Tibial nerve (tissue), 4 donors: Measurements from ENCODE around the gene GRIN2A. TPM values are rescaled to one million over a fixed set of nuclear protein-coding genes. Genes with fewer than 3 reads are reported as not detected.

ENCODE experiments used
- DNase-seq, 2 donors: peaks; one replicate each; pipeline ENCODE4 v3.0.0-alpha.2; 2019; ENCODE audit warnings: low spot score in 2 of 2
- H3K27ac ChIP-seq, 4 donors: fragments of 200-600 bp; sonication (generic) in 3 of 4; one replicate each; pipeline ENCODE4 v1.5.1; 2017 to 2019; ENCODE audit warnings: mild to moderate bottlenecking in 1 of 4
- H3K27me3 ChIP-seq, 2 donors: fragments of 200-600 bp; sonication (generic) in 1 of 2; one replicate each; pipeline versions ENCODE4 v1.5.1 to v1.6.0; 2017 to 2019
- H3K36me3 ChIP-seq, 3 donors: fragments of 200-600 bp; sonication (generic); one replicate each; pipeline ENCODE4 v1.5.1; 2018 to 2019
- H3K4me1 ChIP-seq, 4 donors: fragments of 200-600 bp; sonication (generic) in 3 of 4; one replicate each; pipeline ENCODE4 v1.5.1; 2017 to 2019
- H3K4me3 ChIP-seq, 4 donors: fragments of 200-600 bp; sonication (generic) in 3 of 4; one replicate each; pipeline ENCODE4 v1.5.1; 2017 to 2019; ENCODE audit warnings: mild to moderate bottlenecking in 1 of 4, moderate library complexity in 1 of 4
- H3K9me3 ChIP-seq, 4 donors: fragments of 200-600 bp; sonication (generic) in 3 of 4; one replicate each; pipeline ENCODE4 v1.5.1; 2017 to 2019
- CTCF ChIP-seq, 5 experiments: fragments of 200-600 bp in 3 of 5; fragments of 450-650 bp in 2 of 5; sonication (generic) in 3 of 5; IDR thresholded peaks; one replicate each; pipeline ENCODE4 v1.5.1; 2016 to 2019; ENCODE audit warnings: antibody characterized with exemption in 5 of 5, mild to moderate bottlenecking in 3 of 5, moderate library complexity in 2 of 5
- EP300 ChIP-seq, 2 donors: sonication (generic); formaldehyde crosslinking; IDR thresholded peaks; one replicate each; pipeline ENCODE4 v1.6.1; 2017; ENCODE audit warnings: antibody characterized with exemption in 2 of 2, mild to moderate bottlenecking in 1 of 2
- POLR2A ChIP-seq, 2 donors: fragments of 450-650 bp; IDR thresholded peaks; one replicate each; pipeline ENCODE4 v1.6.1; 2017; ENCODE audit warnings: antibody characterized with exemption in 2 of 2, mild to moderate bottlenecking in 2 of 2, moderate library complexity in 2 of 2
- WGBS, 2 donors: methylation state at CpG; one replicate each; pipeline ENCODE4 v1.1.5; 2018; 5-methylcytosine and 5-hydroxymethylcytosine counted together
- total RNA-seq, 4 donors: library from RNA; depleted of rRNA; stranded (reverse); fragments of >200 nt; gene quantifications; one replicate each; pipeline ENCODE4 v1.1.0, GENCODE V29; 2016

The GRIN2A gene
- total RNA-seq, 4 donors from 2014 or later, result under 0.01 to 0.44 (median 0.39) TPM; not detected in 1

- DNase-seq, result no peak
- no peaks in the 10 kb centered on the region for H3K27me3 ChIP-seq
- TF ChIP-seq CTCF (IDR thresholded peaks at IDR 0.05), result no peak
- no peaks in the 10 kb centered on the region for H3K9me3 ChIP-seq
- 92 to 94% methylated on average over 23 to 25 of the region's 26 CpGs for WGBS, 2 donors
- no peaks in the 10 kb centered on the region for H3K4me1 ChIP-seq
- no peaks in the 10 kb centered on the region for H3K36me3 ChIP-seq
- H3K27ac ChIP-seq, result no peak overlapping the region
- H3K4me3 ChIP-seq, result no peak overlapping the region
Measured at GRCh38 chr16:10111156-10111761, 71.0 kb downstream of the GRIN2A start.

GRCh38 chr16:10110552-10110951 lies 71.7 kb downstream of the GRIN2A start:
- H3K36me3 ChIP-seq, result no peaks in the 10 kb centered on the region
- TF ChIP-seq CTCF (IDR thresholded peaks at IDR 0.05) (no peak), EP300 (IDR thresholded peaks at IDR 0.05) (no peak), POLR2A (IDR thresholded peaks at IDR 0.05) (no peak)
- no peak overlapping the region for H3K4me3 ChIP-seq
- no peaks in the 10 kb centered on the region for H3K9me3 ChIP-seq
- no peaks in the 10 kb centered on the region for H3K4me1 ChIP-seq
- DNase-seq, result no peak
- 46 to 52% methylated on average over 4 of the region's 4 CpGs for WGBS, 2 donors
- no peaks in the 10 kb centered on the region for H3K27me3 ChIP-seq
- no peak overlapping the region for H3K27ac ChIP-seq

- no peak for TF ChIP-seq EP300 (IDR thresholded peaks at IDR 0.05)
- TF ChIP-seq POLR2A (IDR thresholded peaks at IDR 0.05), result no peak
- no peak for TF ChIP-seq CTCF (IDR thresholded peaks at IDR 0.05)
- H3K27ac ChIP-seq, result no peak overlapping the region
- WGBS, 2 donors, result 89 to 95% methylated on average over 1 of the region's 1 CpG
- H3K9me3 ChIP-seq, result no peaks in the 10 kb centered on the region
- H3K36me3 ChIP-seq, result no peaks in the 10 kb centered on the region
- no peak for DNase-seq
- H3K4me1 ChIP-seq, result no peaks in the 10 kb centered on the region
- H3K27me3 ChIP-seq, result no peaks in the 10 kb centered on the region
- no peak overlapping the region for H3K4me3 ChIP-seq
Measured at GRCh38 chr16:10107081-10107480, 75.1 kb downstream of the GRIN2A start.

- Histone ChIP-seq H3K27me3 (no peaks in the 10 kb centered on the region), H3K4me3 (no peak overlapping the region), H3K27ac (no peak overlapping the region), H3K36me3 (no peaks in the 10 kb centered on the region), H3K4me1 (no peaks in the 10 kb centered on the region), H3K9me3 (no peaks in the 10 kb centered on the region)
- WGBS, 2 donors, result 90 to 94% methylated on average over 1 of the region's 1 CpG
- DNase-seq, result no peak
- TF ChIP-seq EP300 (IDR thresholded peaks at IDR 0.05), result no peak
- no peak for TF ChIP-seq CTCF (IDR thresholded peaks at IDR 0.05)
- TF ChIP-seq POLR2A (IDR thresholded peaks at IDR 0.05), result no peak
Measured at GRCh38 chr16:10103700-10104099, 78.5 kb downstream of the GRIN2A start.

- Histone ChIP-seq H3K27ac (no peak overlapping the region), H3K27me3 (no peaks in the 10 kb centered on the region), H3K9me3 (no peaks in the 10 kb centered on the region), H3K4me3 (no peak overlapping the region), H3K36me3 (no peaks in the 10 kb centered on the region), H3K4me1 (no peaks in the 10 kb centered on the region)
- no peak for DNase-seq
- TF ChIP-seq EP300 (IDR thresholded peaks at IDR 0.05), result no peak
- TF ChIP-seq CTCF (IDR thresholded peaks at IDR 0.05), result no peak
- no peak for TF ChIP-seq POLR2A (IDR thresholded peaks at IDR 0.05)
Measured at GRCh38 chr16:10103118-10103517, 79.1 kb downstream of the GRIN2A start.
